ENCODE measurements around the gene SGSM1.

Gene SGSM1

DNA sequence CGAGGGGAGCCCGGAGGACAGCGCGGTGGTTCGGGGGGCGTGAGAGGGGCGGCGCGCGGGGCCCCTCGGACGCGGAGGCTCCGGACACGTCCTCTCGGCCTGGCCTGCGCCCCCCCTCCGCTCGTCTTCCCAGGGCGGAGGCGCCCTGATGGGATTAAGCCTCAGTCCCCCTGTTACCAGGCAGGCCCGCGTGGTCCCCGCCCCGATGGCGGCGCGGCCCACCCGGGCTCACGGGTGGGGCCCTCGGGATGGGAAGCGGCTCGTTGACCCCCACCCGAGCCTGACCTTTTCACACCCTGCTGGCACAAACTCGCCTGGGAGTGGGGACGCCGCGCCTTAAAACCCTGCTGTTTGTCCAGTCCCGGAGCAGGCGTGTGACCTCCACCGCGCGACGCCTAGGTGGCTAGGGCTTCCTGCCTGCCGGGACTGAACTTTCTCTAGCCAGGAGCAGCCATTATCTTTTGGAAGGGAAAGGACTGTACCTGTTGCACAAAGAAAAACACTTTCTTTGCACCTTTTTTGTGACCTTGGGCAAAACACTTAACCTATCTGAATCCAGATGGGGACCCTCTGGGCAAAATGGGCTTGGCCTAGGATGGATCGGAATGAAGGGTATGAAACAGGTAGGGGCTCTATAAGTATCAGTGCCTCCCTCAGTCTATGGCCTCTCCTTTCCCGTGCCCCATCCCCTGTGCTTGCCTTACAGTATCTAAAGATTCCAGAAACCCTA lies 147.5 kb downstream of the SGSM1 start:
- no peak for DNase-seq

GRCh38 chr22:24954114-24954463 lies 148.1 kb downstream of the SGSM1 start:
- no peak for DNase-seq

DNA sequence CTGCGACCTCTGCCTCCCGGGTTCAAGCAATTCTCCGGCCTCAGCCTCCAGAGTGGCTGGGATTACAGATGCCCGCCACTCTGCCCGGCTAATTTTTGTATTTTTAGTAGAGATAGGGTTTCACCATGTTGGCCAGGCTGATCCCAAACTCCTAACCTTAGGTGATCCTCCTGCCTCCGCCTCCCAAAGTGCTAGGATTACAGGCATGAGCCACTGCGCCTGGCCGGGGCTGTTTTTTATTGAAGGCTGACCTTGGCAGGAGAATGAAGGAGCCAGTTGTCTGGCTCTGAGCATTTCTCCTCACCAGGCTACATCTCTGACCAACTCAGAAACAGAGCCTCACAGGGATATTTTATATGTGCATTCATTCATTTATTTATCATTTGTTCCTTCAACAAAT lies 148.8 kb downstream of the SGSM1 start:
- no peak for DNase-seq

GRCh38 chr22:24957043-24957442 lies 151.0 kb downstream of the SGSM1 start:
- DNase-seq, result no peak

GRCh38 chr22:24961217-24961844 lies 155.3 kb downstream of the SGSM1 start:
- no peak for DNase-seq

- no peak for DNase-seq
Measured at GRCh38 chr22:24962094-24962493, 156.1 kb downstream of the SGSM1 start.

DNA sequence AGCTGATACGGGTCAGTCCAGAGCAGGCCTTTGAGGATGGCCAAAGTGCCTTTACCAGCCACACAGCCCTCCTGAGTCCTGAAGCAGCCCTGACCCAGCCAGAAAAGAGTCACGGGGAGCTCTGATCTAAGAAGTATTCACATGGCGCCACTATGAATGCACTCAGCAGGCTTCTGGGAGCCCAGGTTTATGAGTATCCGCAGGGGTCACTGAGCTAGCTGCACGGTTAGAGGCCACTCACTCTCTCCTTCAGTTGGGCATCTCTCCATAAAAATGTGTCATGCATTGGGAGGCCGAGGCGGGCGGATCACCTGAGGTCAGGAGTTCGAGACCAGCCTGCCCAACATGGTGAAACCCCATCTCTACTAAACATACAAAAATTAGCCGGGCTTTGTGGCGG lies 156.8 kb downstream of the SGSM1 start:
- no peak for DNase-seq

- DNase-seq, result no peak
Measured at GRCh38 chr22:24964441-24964840, 158.4 kb downstream of the SGSM1 start.

DNA sequence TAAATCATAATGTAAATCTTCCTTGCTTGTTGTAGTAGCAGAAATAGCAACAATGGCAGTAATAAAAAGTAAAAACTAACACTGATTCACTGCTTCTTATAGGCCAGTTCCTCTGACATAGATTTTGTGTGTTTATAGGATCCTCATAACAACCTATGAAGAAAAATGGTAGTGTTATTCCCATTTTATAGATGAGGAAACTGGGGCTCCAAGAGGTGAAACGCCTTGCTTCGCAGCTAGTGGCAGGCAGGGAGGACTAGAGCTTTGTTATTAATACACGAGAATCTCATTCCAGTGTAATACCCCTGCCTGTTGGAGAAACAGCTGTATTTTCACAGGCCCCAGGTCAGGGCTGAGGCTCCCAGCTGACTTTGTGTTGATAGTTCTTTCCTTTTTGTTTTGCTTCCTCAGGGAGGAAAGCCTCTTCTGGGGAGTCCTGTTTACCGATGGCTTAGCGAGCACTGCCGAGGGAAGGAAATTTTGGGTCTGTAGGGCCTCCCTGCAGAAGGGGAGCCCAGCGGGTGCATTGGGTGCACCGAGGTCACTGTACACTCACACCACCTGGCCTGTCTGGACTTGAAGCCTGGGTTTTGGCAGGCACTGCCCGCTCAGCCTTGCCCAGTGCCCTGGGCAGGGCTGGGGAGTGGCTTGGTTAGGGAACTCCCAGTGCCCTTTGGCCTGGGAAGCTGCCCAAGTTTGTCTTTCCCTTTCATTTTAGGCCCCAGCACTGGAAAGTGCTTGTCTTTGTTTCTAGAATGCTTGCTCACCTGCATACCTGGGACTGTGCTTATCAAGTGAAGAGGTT lies 160.0 kb downstream of the SGSM1 start:
- no peak for DNase-seq

GRCh38 chr22:24968066-24968561 lies 162.1 kb downstream of the SGSM1 start:
- no peak for DNase-seq

DNA sequence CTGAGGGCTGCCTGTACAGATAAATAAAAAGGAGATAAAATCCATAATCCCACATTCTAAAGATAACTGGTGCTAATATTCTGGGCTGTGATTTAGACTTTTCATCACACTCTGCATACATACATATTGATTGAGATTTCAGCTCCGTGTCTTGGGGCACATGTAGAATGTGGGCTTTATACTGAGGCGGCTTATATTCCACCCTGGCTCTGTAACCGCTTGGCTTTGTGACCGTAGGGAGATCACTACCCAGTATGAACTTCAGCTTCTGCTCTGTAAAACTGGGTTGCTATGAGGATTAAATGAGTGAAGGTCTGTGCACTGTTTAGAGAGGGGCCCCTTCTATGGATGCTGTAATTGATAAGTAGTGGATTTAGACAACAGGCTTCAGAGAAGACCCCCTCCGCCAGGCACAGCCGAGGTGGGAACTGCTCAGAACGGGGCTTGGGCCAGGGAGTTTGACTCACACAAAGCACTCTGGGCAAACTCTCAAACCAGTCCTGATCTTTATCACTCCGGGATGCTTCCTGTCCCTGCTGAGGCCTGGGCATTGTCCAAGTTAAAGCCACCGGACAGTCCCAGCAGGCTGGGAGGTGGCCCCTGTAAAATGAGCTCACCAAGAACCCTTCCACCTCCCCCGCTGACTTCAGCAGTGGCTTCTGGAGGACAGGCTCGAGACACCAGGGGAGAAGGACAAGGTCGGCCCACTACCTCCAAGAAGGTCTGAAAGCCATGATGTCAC lies 163.7 kb downstream of the SGSM1 start:
- DNase-seq, result no peak

GRCh38 chr22:24972369-24972768 lies 166.4 kb downstream of the SGSM1 start:
- no peak for DNase-seq

- no peak for DNase-seq
Measured at GRCh38 chr22:24973872-24974271, 167.9 kb downstream of the SGSM1 start.

GRCh38 chr22:24975125-24975640 lies 169.2 kb downstream of the SGSM1 start:
- no peak for DNase-seq

DNA sequence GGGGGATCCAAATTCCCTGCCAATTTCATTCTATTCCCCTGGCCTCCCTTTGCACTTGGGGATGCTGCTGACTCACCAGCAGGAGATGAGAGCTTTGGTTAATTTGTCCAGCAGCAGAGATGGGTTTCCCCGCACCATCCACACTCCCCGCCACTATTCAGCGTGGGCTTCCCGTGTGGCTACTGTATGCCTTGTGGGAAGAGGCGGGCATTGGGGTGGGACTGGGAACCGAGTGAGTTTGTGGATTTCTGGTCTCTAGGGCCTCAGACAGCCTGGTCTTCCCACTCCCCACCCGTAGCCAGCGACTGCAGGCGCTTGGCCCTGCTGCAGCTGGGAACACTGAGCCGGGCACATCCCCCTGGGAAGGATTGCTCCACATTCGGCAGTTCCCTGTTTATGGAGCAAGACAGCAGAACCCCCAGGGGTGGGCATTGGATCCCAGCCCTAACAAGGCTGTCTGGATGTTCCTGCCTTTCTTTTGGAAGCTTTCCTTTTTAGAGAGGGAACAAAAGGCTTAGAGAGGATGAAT lies 169.9 kb downstream of the SGSM1 start:
- DNase-seq, result no peak

DNA sequence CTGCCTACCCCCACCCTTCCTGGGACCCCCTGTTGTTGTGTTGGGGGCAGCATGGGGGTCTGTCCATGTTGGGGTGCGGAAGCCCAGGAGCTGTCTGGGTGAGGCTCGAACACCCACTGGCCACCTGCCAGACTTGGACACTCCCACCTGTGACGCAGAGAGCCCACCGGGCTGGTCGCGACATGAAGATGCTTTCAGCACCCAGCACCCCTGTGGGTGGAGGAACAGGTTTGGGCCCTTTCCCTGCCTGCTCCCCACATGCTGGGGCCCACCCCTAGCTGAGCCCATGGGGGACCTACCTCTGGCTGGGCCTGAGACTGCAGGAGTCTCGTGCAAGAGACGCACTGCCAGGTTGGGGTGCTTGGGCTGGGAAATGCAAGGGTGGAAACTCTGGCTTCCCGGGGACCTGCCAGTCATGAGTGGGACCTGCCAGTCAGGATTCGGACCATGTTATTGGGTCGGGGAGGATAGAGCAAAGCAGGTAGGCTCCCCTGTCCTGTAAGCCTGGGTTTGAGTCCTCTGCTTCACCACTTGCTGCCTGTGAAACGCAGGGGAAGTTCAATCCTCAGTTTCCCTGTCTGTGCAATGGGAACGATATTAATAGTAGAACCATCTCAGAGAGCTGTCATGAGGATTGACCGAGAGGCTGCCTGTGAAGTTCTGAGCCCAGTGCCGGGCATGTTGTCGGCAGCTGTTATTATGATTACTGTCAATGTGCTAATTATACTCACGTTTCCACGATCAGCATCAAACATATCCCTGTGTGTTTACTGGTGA lies 170.6 kb downstream of the SGSM1 start:
- no peak for DNase-seq
